Measurements from ENCODE around the gene MEX3A.
"Not testable (repeated sequence)": the region's sequence is repeated elsewhere in the genome, so short reads cannot be mapped to it uniquely, and the experiment has no call there.

Gene MEX3A

GRCh38 chr1:156118177-156118868 lies 36.1 kb upstream of the MEX3A start:
- Histone ChIP-seq H4K20me1 (ENCODE audit: insufficient read depth, low read length, poor library complexity, severe bottlenecking) (no peaks in the 10 kb centered on the region), H3F3A (ENCODE audit: low read depth) (no peaks in the 10 kb centered on the region), H2AFZ (ENCODE audit: low read length) (no peak overlapping the region), H3K27me3 (ENCODE audit: insufficient read depth, low read length, poor library complexity, severe bottlenecking) (no peaks in the 10 kb centered on the region), H3K4me2 (ENCODE audit: low read depth, low read length, poor library complexity, severe bottlenecking) (no peak overlapping the region), H3K79me2 (ENCODE audit: insufficient read depth, low read length) (no peaks in the 10 kb centered on the region), H3K36me3 (ENCODE audit: insufficient read depth, low read length) (no peaks in the 10 kb centered on the region), H3K9me3 (ENCODE audit: insufficient read depth, low read depth, low read length) (no peaks in the 10 kb centered on the region), H3K4me1 (ENCODE audit: insufficient read depth, low read length, poor library complexity, severe bottlenecking) (peaks cover 12% of the 10 kb centered on the region), H3K4me3 (ENCODE audit: low read length, poor library complexity, severe bottlenecking) (no peak overlapping the region), H3K9ac (ENCODE audit: low read depth, low read length, poor library complexity, severe bottlenecking) (no peak overlapping the region), H3K9me2 (replicated peaks; ENCODE audit: low read depth, low read length) (no peaks in the 10 kb centered on the region)
- no peak for TF ChIP-seq CTCF (conservative IDR thresholded peaks at IDR 0.05; ENCODE audit: low read length)
- no peak for TF ChIP-seq EZH2phosphoT487 (IDR thresholded peaks at IDR 0.05; ENCODE audit: borderline replicate concordance)

GRCh38 chr1:156117414-156118176 lies 35.3 kb upstream of the MEX3A start:
- peaks cover 9% of the 10 kb centered on the region for H3K4me1 ChIP-seq (ENCODE audit: insufficient read depth, low read length, poor library complexity, severe bottlenecking)
- no peaks in the 10 kb centered on the region for H3K9me3 ChIP-seq (ENCODE audit: insufficient read depth, low read depth, low read length)
- H4K20me1 ChIP-seq (ENCODE audit: insufficient read depth, low read length, poor library complexity, severe bottlenecking), result no peaks in the 10 kb centered on the region
- no peak overlapping the region for H3K4me2 ChIP-seq (ENCODE audit: low read depth, low read length, poor library complexity, severe bottlenecking)
- H2AFZ ChIP-seq (ENCODE audit: low read length), result no peak overlapping the region
- TF ChIP-seq CTCF (conservative IDR thresholded peaks at IDR 0.05; ENCODE audit: low read length) (no peak), EZH2phosphoT487 (IDR thresholded peaks at IDR 0.05; ENCODE audit: borderline replicate concordance) (no peak)
- H3K9me2 ChIP-seq (replicated peaks; ENCODE audit: low read depth, low read length), result no peaks in the 10 kb centered on the region
- H3K27me3 ChIP-seq (ENCODE audit: insufficient read depth, low read length, poor library complexity, severe bottlenecking), result no peaks in the 10 kb centered on the region
- no peaks in the 10 kb centered on the region for H3F3A ChIP-seq (ENCODE audit: low read depth)
- H3K9ac ChIP-seq (ENCODE audit: low read depth, low read length, poor library complexity, severe bottlenecking), result no peak overlapping the region
- H3K79me2 ChIP-seq (ENCODE audit: insufficient read depth, low read length), result no peaks in the 10 kb centered on the region
- H3K4me3 ChIP-seq (ENCODE audit: low read length, poor library complexity, severe bottlenecking), result no peak overlapping the region
- no peaks in the 10 kb centered on the region for H3K36me3 ChIP-seq (ENCODE audit: insufficient read depth, low read length)

GRCh38 chr1:156116731-156117130 lies 34.5 kb upstream of the MEX3A start:
- not testable (repeated sequence) for H4K20me1 ChIP-seq (ENCODE audit: insufficient read depth, low read length, poor library complexity, severe bottlenecking); H3K4me3 ChIP-seq (ENCODE audit: low read length, poor library complexity, severe bottlenecking); H3K36me3 ChIP-seq (ENCODE audit: insufficient read depth, low read length); H3K4me2 ChIP-seq (ENCODE audit: low read depth, low read length, poor library complexity, severe bottlenecking); H2AFZ ChIP-seq (ENCODE audit: low read length); H3K27me3 ChIP-seq (ENCODE audit: insufficient read depth, low read length, poor library complexity, severe bottlenecking); H3K79me2 ChIP-seq (ENCODE audit: insufficient read depth, low read length); H3F3A ChIP-seq (ENCODE audit: low read depth); H3K4me1 ChIP-seq (ENCODE audit: insufficient read depth, low read length, poor library complexity, severe bottlenecking); H3K9me3 ChIP-seq (ENCODE audit: insufficient read depth, low read depth, low read length); H3K9ac ChIP-seq (ENCODE audit: low read depth, low read length, poor library complexity, severe bottlenecking); H3K9me2 ChIP-seq (replicated peaks; ENCODE audit: low read depth, low read length)
